ENCODE data around the gene TTC3.
"Not testable (repeated sequence)": the region's sequence is repeated elsewhere in the genome, so short reads cannot be mapped to it uniquely, and the experiment has no call there.

TTC3 gene

DNA sequence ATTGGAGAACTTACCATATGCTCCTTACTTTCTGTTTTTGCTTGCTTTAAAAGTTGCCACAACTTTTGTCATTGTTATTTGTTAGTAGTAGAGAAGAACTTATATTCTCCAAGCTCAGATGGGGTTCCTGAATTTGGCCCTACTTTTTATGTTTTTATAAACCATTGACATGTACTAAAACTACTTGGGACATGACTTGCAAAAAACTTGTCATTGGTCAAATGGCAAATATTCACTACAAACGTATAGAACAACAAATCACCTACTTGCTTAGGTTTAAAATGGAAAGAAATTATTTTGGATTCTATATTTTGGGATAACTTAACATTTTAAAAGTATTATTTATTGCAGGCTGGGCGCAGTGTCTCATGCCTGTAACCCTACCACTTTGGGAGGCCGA lies 32.8 kb upstream of the TTC3 start:
- WGBS, 2 experiments = 81 to 88% methylated on average over 2 to 3 of the region's 3 CpGs
- H3K36me3 ChIP-seq (ENCODE audit: control insufficient read depth, insufficient read depth, low read length) = no peaks in the 10 kb centered on the region
- no peak overlapping the region for H3K4me3 ChIP-seq (ENCODE audit: insufficient read depth, low read depth, low read length)
- H3K9me3 ChIP-seq (ENCODE audit: control insufficient read depth, low read length) = no peaks in the 10 kb centered on the region
- H3K27ac ChIP-seq (ENCODE audit: insufficient read depth, low read depth, low read length, poor library complexity, severe bottlenecking) = no peak overlapping the region
- H3K4me1 ChIP-seq (ENCODE audit: control insufficient read depth, insufficient read depth, low read length) = no peaks in the 10 kb centered on the region
- peaks cover 57% of the 10 kb centered on the region for H3K27me3 ChIP-seq (ENCODE audit: control insufficient read depth, insufficient read depth, low read length, poor library complexity, severe bottlenecking)

DNA sequence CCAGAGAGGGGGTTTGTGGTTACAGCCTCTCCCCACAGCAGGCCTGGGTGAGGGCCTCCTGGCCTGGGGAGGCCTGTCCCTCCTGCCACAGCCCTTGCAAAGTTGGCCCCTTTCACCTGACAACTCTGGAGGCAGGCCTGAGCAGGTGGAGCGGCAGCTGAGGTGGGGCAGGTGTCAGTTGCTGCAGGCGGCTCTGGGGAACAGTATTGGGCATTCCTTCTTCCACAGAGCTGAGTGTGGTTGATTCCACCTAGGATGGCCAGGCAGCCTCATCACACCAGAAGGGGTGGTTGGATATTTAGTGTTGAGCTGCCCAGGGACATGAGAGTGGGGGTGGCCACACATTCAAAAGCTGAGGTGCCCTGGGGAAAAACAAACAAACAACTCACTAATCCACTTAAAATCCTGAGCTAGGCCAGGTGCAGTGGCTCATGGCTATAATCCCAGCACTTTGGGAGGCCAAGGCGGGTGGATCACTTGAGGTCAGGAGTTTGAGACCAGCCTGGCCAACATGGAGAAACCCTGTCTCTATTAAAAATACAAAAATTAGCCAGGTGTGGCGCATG lies 31.3 kb upstream of the TTC3 start:
- WGBS, 2 experiments = 71% methylated on average over 4 of the region's 4 CpGs
- Histone ChIP-seq H3K27ac (ENCODE audit: insufficient read depth, low read depth, low read length, poor library complexity, severe bottlenecking) (no peak overlapping the region), H3K36me3 (ENCODE audit: control insufficient read depth, insufficient read depth, low read length) (no peaks in the 10 kb centered on the region), H3K4me3 (ENCODE audit: insufficient read depth, low read depth, low read length) (no peak overlapping the region), H3K9me3 (ENCODE audit: control insufficient read depth, low read length) (no peaks in the 10 kb centered on the region), H3K27me3 (ENCODE audit: control insufficient read depth, insufficient read depth, low read length, poor library complexity, severe bottlenecking) (peaks cover 67% of the 10 kb centered on the region), H3K4me1 (ENCODE audit: control insufficient read depth, insufficient read depth, low read length) (no peaks in the 10 kb centered on the region)

DNA sequence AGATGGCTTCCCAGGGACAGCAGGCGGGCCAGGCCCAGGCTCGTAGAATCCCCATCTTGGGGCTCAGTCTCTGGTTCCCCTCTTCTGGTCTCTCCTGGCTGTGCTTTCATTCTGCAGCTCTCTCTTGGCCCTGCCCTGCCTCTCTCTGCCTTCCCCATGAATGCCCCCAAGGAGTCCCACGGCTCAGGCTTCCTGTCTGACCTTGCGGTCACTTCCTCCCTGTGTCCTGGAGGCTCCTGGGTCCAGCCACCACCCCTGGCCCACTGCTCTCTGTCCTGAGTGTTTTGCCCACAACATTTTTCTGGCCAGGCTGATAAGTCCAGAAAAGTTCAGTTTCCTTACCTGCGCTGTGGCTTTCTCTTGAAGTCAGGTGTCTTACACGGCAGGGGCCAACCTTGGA lies 29.2 kb upstream of the TTC3 start:
- H3K27ac ChIP-seq (ENCODE audit: insufficient read depth, low read depth, low read length, poor library complexity, severe bottlenecking) = no peak overlapping the region
- no peak overlapping the region for H3K4me3 ChIP-seq (ENCODE audit: insufficient read depth, low read depth, low read length)
- no peaks in the 10 kb centered on the region for H3K4me1 ChIP-seq (ENCODE audit: control insufficient read depth, insufficient read depth, low read length)
- H3K9me3 ChIP-seq (ENCODE audit: control insufficient read depth, low read length) = no peaks in the 10 kb centered on the region
- H3K36me3 ChIP-seq (ENCODE audit: control insufficient read depth, insufficient read depth, low read length) = no peaks in the 10 kb centered on the region
- 91 to 93% methylated on average over 6 of the region's 6 CpGs for WGBS, 2 experiments
- peaks cover 63% of the 10 kb centered on the region for H3K27me3 ChIP-seq (ENCODE audit: control insufficient read depth, insufficient read depth, low read length, poor library complexity, severe bottlenecking)

DNA sequence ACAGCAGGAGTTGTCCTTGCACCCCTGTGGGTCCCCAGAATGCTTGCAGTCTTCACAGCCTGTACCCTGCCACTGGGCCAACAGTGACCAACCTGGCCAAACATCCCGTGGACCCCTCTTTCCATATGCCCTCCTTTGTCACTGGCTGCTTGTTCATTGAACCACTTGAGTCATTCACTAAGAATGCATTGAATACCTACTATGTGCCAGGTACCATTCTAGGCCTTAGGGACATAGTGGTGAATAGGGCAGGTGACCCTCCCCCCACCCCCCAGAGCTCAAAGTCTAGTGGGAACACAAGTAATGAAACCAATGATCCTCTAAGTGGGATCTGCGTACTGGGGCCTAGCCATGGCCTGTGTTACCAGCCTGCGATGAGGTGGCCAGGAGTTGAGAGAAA lies 28.4 kb upstream of the TTC3 start:
- H3K4me1 ChIP-seq (ENCODE audit: control insufficient read depth, insufficient read depth, low read length) = no peaks in the 10 kb centered on the region
- H3K36me3 ChIP-seq (ENCODE audit: control insufficient read depth, insufficient read depth, low read length) = no peaks in the 10 kb centered on the region
- peaks cover 63% of the 10 kb centered on the region for H3K27me3 ChIP-seq (ENCODE audit: control insufficient read depth, insufficient read depth, low read length, poor library complexity, severe bottlenecking)
- 94 to 100% methylated on average over 3 of the region's 3 CpGs for WGBS, 2 experiments
- H3K27ac ChIP-seq (ENCODE audit: insufficient read depth, low read depth, low read length, poor library complexity, severe bottlenecking) = no peak overlapping the region
- no peak overlapping the region for H3K4me3 ChIP-seq (ENCODE audit: insufficient read depth, low read depth, low read length)
- no peaks in the 10 kb centered on the region for H3K9me3 ChIP-seq (ENCODE audit: control insufficient read depth, low read length)

DNA sequence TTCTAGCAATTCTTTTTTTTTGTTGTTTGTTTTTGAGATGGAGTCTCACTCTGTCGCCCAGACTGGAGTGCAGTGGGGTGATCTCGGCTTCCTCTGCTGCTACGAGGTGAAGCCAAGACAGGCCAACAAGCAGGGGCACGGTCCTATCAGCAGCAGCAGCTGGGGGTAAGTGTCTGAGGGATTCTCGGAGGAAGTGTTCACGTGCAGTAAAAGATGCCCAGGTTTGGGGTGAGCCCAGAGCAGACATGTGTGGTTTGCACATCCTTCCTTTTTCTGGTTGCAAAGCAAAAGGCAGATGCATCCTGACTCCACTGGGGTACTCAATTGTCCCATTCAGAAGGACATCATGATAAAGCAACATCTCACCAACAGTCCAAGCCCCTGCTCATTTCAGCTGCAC lies 27.9 kb upstream of the TTC3 start:
- no peaks in the 10 kb centered on the region for H3K4me1 ChIP-seq (ENCODE audit: control insufficient read depth, insufficient read depth, low read length)
- no peak overlapping the region for H3K27ac ChIP-seq (ENCODE audit: insufficient read depth, low read depth, low read length, poor library complexity, severe bottlenecking)
- peaks cover 60% of the 10 kb centered on the region for H3K27me3 ChIP-seq (ENCODE audit: control insufficient read depth, insufficient read depth, low read length, poor library complexity, severe bottlenecking)
- H3K9me3 ChIP-seq (ENCODE audit: control insufficient read depth, low read length) = no peaks in the 10 kb centered on the region
- WGBS, 2 experiments = 88 to 91% methylated on average over 6 of the region's 6 CpGs
- no peaks in the 10 kb centered on the region for H3K36me3 ChIP-seq (ENCODE audit: control insufficient read depth, insufficient read depth, low read length)
- no peak overlapping the region for H3K4me3 ChIP-seq (ENCODE audit: insufficient read depth, low read depth, low read length)

DNA sequence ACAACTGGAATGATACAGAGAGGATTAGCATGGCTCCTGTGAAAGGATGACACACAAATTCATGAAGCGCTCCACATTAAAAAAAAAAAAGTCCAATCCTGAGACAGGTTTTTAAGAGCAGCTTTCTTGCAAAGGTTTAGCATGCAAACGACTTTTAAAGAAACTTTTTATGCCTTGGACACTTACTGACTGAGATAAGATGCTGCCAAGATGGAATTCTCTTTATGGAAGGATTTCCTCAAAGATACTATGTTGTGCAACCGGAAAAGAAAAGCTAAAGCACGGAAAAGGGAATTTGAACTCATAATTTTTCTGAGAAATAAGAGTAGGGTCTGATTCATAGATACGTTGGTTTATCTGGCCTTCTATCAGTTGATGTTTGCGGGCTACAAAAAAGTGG lies 27.5 kb upstream of the TTC3 start:
- no peaks in the 10 kb centered on the region for H3K9me3 ChIP-seq (ENCODE audit: control insufficient read depth, low read length)
- H3K27ac ChIP-seq (ENCODE audit: insufficient read depth, low read depth, low read length, poor library complexity, severe bottlenecking) = no peak overlapping the region
- H3K4me3 ChIP-seq (ENCODE audit: insufficient read depth, low read depth, low read length) = no peak overlapping the region
- WGBS, 2 experiments = 94% methylated on average over 6 of the region's 6 CpGs
- no peaks in the 10 kb centered on the region for H3K36me3 ChIP-seq (ENCODE audit: control insufficient read depth, insufficient read depth, low read length)
- no peaks in the 10 kb centered on the region for H3K4me1 ChIP-seq (ENCODE audit: control insufficient read depth, insufficient read depth, low read length)
- H3K27me3 ChIP-seq (ENCODE audit: control insufficient read depth, insufficient read depth, low read length, poor library complexity, severe bottlenecking) = peaks cover 56% of the 10 kb centered on the region

DNA sequence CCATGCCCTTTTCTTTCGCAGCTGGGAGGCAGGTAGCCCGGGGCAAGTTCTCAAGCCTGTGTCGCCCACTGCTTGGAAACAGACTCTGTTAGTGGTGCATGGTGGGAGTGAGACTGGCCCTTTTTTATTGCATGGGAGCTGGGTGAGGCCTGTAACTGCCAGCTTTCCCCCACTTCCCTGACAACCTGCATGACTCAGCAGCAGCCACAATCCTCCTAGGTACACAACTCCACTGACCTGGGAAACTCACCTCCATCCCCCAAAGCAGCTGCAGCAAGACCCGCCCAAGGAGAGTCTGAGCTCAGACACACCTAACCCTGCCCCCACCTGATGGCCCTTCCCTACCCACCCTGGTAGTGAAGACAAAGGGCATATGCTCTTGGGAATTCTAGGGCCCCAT lies 26.0 kb upstream of the TTC3 start:
- peaks cover 47% of the 10 kb centered on the region for H3K27me3 ChIP-seq (ENCODE audit: control insufficient read depth, insufficient read depth, low read length, poor library complexity, severe bottlenecking)
- H3K36me3 ChIP-seq (ENCODE audit: control insufficient read depth, insufficient read depth, low read length) = no peaks in the 10 kb centered on the region
- no peak overlapping the region for H3K4me3 ChIP-seq (ENCODE audit: insufficient read depth, low read depth, low read length)
- no peak overlapping the region for H3K27ac ChIP-seq (ENCODE audit: insufficient read depth, low read depth, low read length, poor library complexity, severe bottlenecking)
- H3K9me3 ChIP-seq (ENCODE audit: control insufficient read depth, low read length) = no peaks in the 10 kb centered on the region
- no peaks in the 10 kb centered on the region for H3K4me1 ChIP-seq (ENCODE audit: control insufficient read depth, insufficient read depth, low read length)
- 79 to 83% methylated on average over 4 of the region's 4 CpGs for WGBS, 2 experiments

DNA sequence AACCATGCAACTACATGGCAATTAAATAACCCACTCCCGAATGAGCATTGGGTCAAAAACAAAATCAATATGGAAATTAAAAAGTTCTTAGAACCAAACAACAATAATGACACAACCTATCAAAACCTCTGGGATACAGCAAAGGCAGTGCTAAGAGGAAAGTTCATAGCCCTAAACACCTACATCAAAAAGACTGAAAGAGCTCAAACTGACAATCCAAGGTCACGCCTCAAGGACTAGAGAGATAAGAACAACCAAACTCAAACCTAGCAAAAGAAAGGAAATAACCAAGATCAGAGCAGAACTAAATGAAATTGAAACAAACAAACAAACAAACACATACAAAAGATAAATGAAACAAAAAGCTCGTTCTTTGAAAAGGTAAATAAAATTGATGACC lies 23.3 kb upstream of the TTC3 start:
- WGBS, 2 experiments = 90 to 95% methylated on average over 3 of the region's 3 CpGs

DNA sequence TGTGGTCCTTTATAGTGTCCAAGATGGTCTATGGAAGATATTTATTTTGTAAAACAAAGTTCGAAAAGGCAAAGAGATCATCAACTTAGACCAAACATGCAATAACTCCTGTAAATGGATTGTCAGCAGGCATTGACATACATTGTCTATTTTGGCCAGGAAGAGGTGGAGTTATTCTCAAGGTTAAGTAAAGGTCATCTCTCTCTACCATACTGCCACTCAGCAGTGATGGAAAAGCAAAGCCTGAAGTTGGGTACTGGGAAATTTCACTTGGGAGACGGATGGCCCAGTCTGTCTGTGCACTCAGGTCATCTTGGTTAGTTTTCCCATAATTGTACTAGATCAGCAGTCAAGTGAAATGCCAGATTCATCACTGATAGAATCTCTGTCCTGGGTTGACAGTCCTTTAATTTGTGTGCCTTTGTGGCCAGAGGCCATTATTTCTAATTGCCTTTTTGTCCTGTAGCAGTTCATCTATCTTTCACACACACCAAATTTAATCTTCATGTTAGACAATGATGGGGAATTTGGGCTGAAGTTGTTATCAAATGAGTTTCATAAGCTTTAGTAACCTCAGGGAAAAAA lies 17.7 kb upstream of the TTC3 start:
- no peak overlapping the region for H3K27ac ChIP-seq (ENCODE audit: insufficient read depth, low read depth, low read length, poor library complexity, severe bottlenecking)
- H3K4me3 ChIP-seq (ENCODE audit: insufficient read depth, low read depth, low read length) = no peak overlapping the region
- no peaks in the 10 kb centered on the region for H3K36me3 ChIP-seq (ENCODE audit: control insufficient read depth, insufficient read depth, low read length)
- WGBS, 2 experiments = 94 to 96% methylated on average over 1 to 2 of the region's 2 CpGs
- peaks cover 3% of the 10 kb centered on the region for H3K4me1 ChIP-seq (ENCODE audit: control insufficient read depth, insufficient read depth, low read length)
- no peaks in the 10 kb centered on the region for H3K27me3 ChIP-seq (ENCODE audit: control insufficient read depth, insufficient read depth, low read length, poor library complexity, severe bottlenecking)
- H3K9me3 ChIP-seq (ENCODE audit: control insufficient read depth, low read length) = no peaks in the 10 kb centered on the region

More for the DNA sequence above, 23.3 kb upstream of the TTC3 start:
- not testable (repeated sequence) for H3K4me3 ChIP-seq (ENCODE audit: insufficient read depth, low read depth, low read length); H3K4me1 ChIP-seq (ENCODE audit: control insufficient read depth, insufficient read depth, low read length); H3K36me3 ChIP-seq (ENCODE audit: control insufficient read depth, insufficient read depth, low read length); H3K27ac ChIP-seq (ENCODE audit: insufficient read depth, low read depth, low read length, poor library complexity, severe bottlenecking); H3K9me3 ChIP-seq (ENCODE audit: control insufficient read depth, low read length)
- H3K27me3 ChIP-seq (ENCODE audit: control insufficient read depth, insufficient read depth, low read length, poor library complexity, severe bottlenecking) = peaks cover 40% of the 10 kb centered on the region

DNA sequence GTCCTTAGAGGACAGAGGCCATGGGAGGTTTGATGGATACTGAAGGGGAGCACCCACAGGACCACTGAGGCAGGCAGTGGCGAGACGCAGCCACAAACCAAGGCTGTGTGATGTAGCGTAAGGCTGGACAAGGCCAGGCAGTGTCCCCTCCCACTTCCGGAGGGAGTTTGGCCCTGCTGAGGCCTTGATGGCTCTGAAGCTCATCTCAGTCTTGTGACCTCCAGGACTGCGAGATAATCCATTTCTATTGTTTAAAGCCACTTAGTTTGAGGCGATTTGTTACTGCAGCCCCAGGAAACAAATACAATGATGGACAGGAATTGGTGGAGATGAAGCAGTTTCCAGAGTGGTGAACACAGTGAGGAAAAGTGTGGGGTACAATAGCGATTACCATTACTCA lies 15.4 kb upstream of the TTC3 start:
- WGBS, 2 experiments = 87 to 90% methylated on average over 7 of the region's 7 CpGs
- no peaks in the 10 kb centered on the region for H3K9me3 ChIP-seq (ENCODE audit: control insufficient read depth, low read length)
- no peaks in the 10 kb centered on the region for H3K36me3 ChIP-seq (ENCODE audit: control insufficient read depth, insufficient read depth, low read length)
- no peak overlapping the region for H3K27ac ChIP-seq (ENCODE audit: insufficient read depth, low read depth, low read length, poor library complexity, severe bottlenecking)
- peaks cover 20% of the 10 kb centered on the region for H3K4me1 ChIP-seq (ENCODE audit: control insufficient read depth, insufficient read depth, low read length)
- H3K4me3 ChIP-seq (ENCODE audit: insufficient read depth, low read depth, low read length) = no peak overlapping the region
- H3K27me3 ChIP-seq (ENCODE audit: control insufficient read depth, insufficient read depth, low read length, poor library complexity, severe bottlenecking) = no peaks in the 10 kb centered on the region

DNA sequence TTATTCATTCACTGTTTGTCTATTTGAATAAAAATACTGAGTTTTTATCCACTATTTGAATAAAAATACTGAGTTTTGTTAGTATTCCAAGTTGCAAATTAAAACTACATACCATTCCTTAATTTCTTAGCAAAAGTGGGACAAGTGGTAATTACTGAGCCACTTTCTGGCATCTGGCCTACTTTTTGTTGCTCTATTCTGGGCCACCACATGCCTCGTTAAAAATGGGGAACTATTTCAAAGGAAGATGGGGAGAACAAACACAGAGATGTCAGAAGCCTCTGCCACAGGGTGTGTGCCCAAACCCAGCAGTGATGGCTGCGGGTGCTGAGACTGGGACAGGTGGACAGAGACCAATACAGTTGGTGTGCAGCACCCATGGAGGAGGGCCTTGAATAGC lies 14.8 kb upstream of the TTC3 start:
- no peaks in the 10 kb centered on the region for H3K9me3 ChIP-seq (ENCODE audit: control insufficient read depth, low read length)
- WGBS, 2 experiments = 79 to 82% methylated on average over 2 of the region's 2 CpGs
- no peaks in the 10 kb centered on the region for H3K27me3 ChIP-seq (ENCODE audit: control insufficient read depth, insufficient read depth, low read length, poor library complexity, severe bottlenecking)
- H3K4me1 ChIP-seq (ENCODE audit: control insufficient read depth, insufficient read depth, low read length) = peaks cover 20% of the 10 kb centered on the region
- no peak overlapping the region for H3K4me3 ChIP-seq (ENCODE audit: insufficient read depth, low read depth, low read length)
- no peak overlapping the region for H3K27ac ChIP-seq (ENCODE audit: insufficient read depth, low read depth, low read length, poor library complexity, severe bottlenecking)
- no peaks in the 10 kb centered on the region for H3K36me3 ChIP-seq (ENCODE audit: control insufficient read depth, insufficient read depth, low read length)

Data from ectodermal cell (in vitro differentiated cells).